Mammary epithelial cell (primary cell): ENCODE measurements around the gene TSPAN7.

Experiments
- EZH2 ChIP-seq: IDR thresholded peaks from 2 replicates; pipeline ENCODE4 v1.6.1; 2012; ENCODE audit warnings: low read length, inconsistent platforms, borderline replicate concordance
- TF ChIP-seq, protein P1 (sequence below), 2 donors: IDR thresholded peaks in 1 of 2; conservative IDR thresholded peaks in 1 of 2; 2 replicates each; pipeline ENCODE4 v1.5.1; 2011 to 2012; ENCODE audit warnings: inconsistent platforms in 2 of 2, low read length in 2 of 2, mild to moderate bottlenecking in 2 of 2, control low read depth in 1 of 2, low read depth in 1 of 2; ENCODE audit not compliant: insufficient read depth in 1 of 2; ENCODE audit errors: extremely low read depth in 1 of 2

DNA sequence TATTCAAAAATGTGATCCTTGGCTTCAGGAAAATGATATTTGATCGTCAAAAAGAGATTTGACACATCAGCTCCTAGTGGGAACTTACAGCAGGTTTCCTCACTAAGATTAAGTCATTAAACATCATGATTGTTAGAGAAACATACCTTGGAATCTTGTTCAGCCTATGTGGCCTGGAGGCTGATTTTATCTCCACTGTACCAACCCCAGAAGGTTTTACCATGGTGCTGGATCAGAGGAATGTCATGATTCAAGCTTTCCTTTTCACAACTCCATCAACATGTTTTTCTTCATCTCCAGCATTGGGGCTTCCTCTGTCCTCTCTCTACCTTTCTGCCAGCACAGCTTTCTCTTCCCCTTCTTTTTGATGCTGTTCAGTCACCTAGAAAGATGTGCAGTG is 171.5 kb downstream of the TSPAN7 start:
- TF ChIP-seq, protein P1, sequence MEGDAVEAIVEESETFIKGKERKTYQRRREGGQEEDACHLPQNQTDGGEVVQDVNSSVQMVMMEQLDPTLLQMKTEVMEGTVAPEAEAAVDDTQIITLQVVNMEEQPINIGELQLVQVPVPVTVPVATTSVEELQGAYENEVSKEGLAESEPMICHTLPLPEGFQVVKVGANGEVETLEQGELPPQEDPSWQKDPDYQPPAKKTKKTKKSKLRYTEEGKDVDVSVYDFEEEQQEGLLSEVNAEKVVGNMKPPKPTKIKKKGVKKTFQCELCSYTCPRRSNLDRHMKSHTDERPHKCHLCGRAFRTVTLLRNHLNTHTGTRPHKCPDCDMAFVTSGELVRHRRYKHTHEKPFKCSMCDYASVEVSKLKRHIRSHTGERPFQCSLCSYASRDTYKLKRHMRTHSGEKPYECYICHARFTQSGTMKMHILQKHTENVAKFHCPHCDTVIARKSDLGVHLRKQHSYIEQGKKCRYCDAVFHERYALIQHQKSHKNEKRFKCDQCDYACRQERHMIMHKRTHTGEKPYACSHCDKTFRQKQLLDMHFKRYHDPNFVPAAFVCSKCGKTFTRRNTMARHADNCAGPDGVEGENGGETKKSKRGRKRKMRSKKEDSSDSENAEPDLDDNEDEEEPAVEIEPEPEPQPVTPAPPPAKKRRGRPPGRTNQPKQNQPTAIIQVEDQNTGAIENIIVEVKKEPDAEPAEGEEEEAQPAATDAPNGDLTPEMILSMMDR (conservative IDR thresholded peaks at IDR 0.05 in 1 of 2, IDR thresholded peaks at IDR 0.05 in 1 of 2; ENCODE audit: extremely low read depth in 1 of 2, insufficient read depth in 1 of 2, low read depth in 1 of 2, low read length in 2 of 2): no peak
- TF ChIP-seq EZH2: no peak
